Peyer's patch (tissue), 4 donors: ENCODE results near the gene AEBP2.

Source experiments
- CTCF ChIP-seq, 6 experiments: fragments of 450-650 bp in 4 of 6; fragments of 200-600 bp in 2 of 6; sonication (generic) in 1 of 6; IDR thresholded peaks; one replicate each; pipeline ENCODE4 v1.5.1; 2017 to 2019; ENCODE audit warnings: antibody characterized with exemption in 6 of 6, mild to moderate bottlenecking in 3 of 6, moderate library complexity in 1 of 6
- POLR2A ChIP-seq, 2 donors: fragments of 450-650 bp; IDR thresholded peaks; one replicate each; pipeline ENCODE4 v1.5.1; 2017; ENCODE audit warnings: antibody characterized with exemption in 2 of 2, mild to moderate bottlenecking in 2 of 2, moderate library complexity in 2 of 2

- no peak for TF ChIP-seq POLR2A (IDR thresholded peaks at IDR 0.05)
- no peak for TF ChIP-seq CTCF (IDR thresholded peaks at IDR 0.05)
These were observed 106.7 kb downstream of the AEBP2 start for GRCh38 chr12:19546027-19546426.
